Keratinocyte (primary cell): ENCODE measurements around the gene RNASE13. TPM values are rescaled to one million over a fixed set of nuclear protein-coding genes. Genes with fewer than 3 reads are reported as not detected.

Source experiments
- DNase-seq: peaks from one replicate; pipeline ENCODE4 v3.0.0-alpha.2; 2011; ENCODE audit warnings: low read depth, missing footprints, low spot score
- FAIRE-seq: peaks from 2 replicates; lab custom pipeline; 2011; peaks lifted over from hg19 to GRCh38; lab: Jason Lieb, UNC
- H2AFZ ChIP-seq: 2 replicates; pipeline ENCODE4 v1.6.0; 2012; ENCODE audit warnings: low read length, control low read depth, inconsistent platforms; ENCODE audit not compliant: control insufficient read depth
- H3K27ac ChIP-seq: 2 replicates; pipeline ENCODE4 v1.5.1; 2011; ENCODE audit warnings: low read length; ENCODE audit not compliant: control insufficient read depth, insufficient read depth
- H3K27me3 ChIP-seq: 3 replicates; pipeline ENCODE4 v1.6.0; 2011; ENCODE audit warnings: low read length; ENCODE audit not compliant: control insufficient read depth, insufficient read depth; ENCODE audit errors: extremely low read depth
- H3K36me3 ChIP-seq, 2 experiments: 2 replicates in 1 of 2; 3 replicates in 1 of 2; pipeline ENCODE4 v1.5.1; 2011; ENCODE audit warnings: low read length in 2 of 2, mild to moderate bottlenecking in 1 of 2; ENCODE audit not compliant: control insufficient read depth in 2 of 2, insufficient read depth in 2 of 2; ENCODE audit errors: extremely low read depth in 1 of 2
- H3K4me1 ChIP-seq: 3 replicates; pipeline ENCODE4 v1.5.1; 2011; ENCODE audit warnings: low read length; ENCODE audit not compliant: control insufficient read depth, insufficient read depth; ENCODE audit errors: extremely low read depth
- H3K4me2 ChIP-seq: 3 replicates; pipeline ENCODE4 v1.6.0; 2011; ENCODE audit warnings: low read depth, low read length; ENCODE audit not compliant: control insufficient read depth, insufficient read depth; ENCODE audit errors: extremely low read depth
- H3K4me3 ChIP-seq, 3 experiments: fragments of 200-600 bp in 1 of 3; sonication (generic) in 1 of 3; 2 replicates in 2 of 3; 3 replicates in 1 of 3; pipeline ENCODE4 v1.5.1; 2011 to 2016; ENCODE audit warnings: low read length in 3 of 3, mild to moderate bottlenecking in 3 of 3, control low read depth in 2 of 3, inconsistent platforms in 1 of 3, low read depth in 1 of 3, mixed read lengths in 1 of 3, mixed run types in 1 of 3, moderate library complexity in 1 of 3; ENCODE audit not compliant: control insufficient read depth in 2 of 3, insufficient read depth in 2 of 3; ENCODE audit errors: extremely low read depth in 1 of 3
- H3K79me2 ChIP-seq: 2 replicates; pipeline ENCODE4 v1.6.0; 2012; ENCODE audit warnings: low read length; ENCODE audit not compliant: control insufficient read depth, insufficient read depth
- H3K9ac ChIP-seq: 3 replicates; pipeline ENCODE4 v1.6.0; 2011; ENCODE audit warnings: low read length; ENCODE audit not compliant: control insufficient read depth, insufficient read depth; ENCODE audit errors: extremely low read depth
- H3K9me1 ChIP-seq: 3 replicates; pipeline ENCODE4 v1.6.0; 2011; ENCODE audit warnings: low read length; ENCODE audit not compliant: control insufficient read depth, insufficient read depth; ENCODE audit errors: extremely low read depth
- H3K9me3 ChIP-seq: 2 replicates; pipeline ENCODE4 v1.5.1; 2012; ENCODE audit warnings: low read depth, low read length; ENCODE audit not compliant: control insufficient read depth
- H4K20me1 ChIP-seq: 3 replicates; pipeline ENCODE4 v1.6.0; 2011; ENCODE audit warnings: low read length; ENCODE audit not compliant: control insufficient read depth, insufficient read depth; ENCODE audit errors: extremely low read depth
- EZH2 ChIP-seq: IDR thresholded peaks from one replicate; pipeline ENCODE4 v1.6.1; 2012; ENCODE audit warnings: inconsistent platforms, mild to moderate bottlenecking, low read length, moderate library complexity
- dilution Hi-C: fragments of 300-500 bp; cut with MboI; formaldehyde crosslinking; loops from one replicate; pipeline ENCODE4 v1.7.0; 2020; ENCODE audit warnings: low sequenced_read_pairs; ENCODE audit not compliant: extremely low pct_ligation_motif_present
- polyA plus RNA-seq, 5 experiments: library from polyadenylated mRNA; depleted of rRNA in 3 of 5; stranded (reverse) in 3 of 5; stranded (forward) in 1 of 5; unstranded in 1 of 5; fragments of >200 nt; gene quantifications; 1 replicate in 1 of 5; 2 replicates in 3 of 5; 3 replicates in 1 of 5; pipeline versions ENCODE4 v1.2.1 to v1.2.3, GENCODE V29; 2011 to 2012; ENCODE audit warnings: missing spikeins in 2 of 5, low read depth in 1 of 5, low replicate concordance in 1 of 5
- TF ChIP-seq, protein P1 (sequence below), 3 experiments: IDR thresholded peaks in 1 of 3; conservative IDR thresholded peaks in 1 of 3; optimal IDR thresholded peaks in 1 of 3; 2 replicates in 2 of 3; 3 replicates in 1 of 3; pipeline versions ENCODE3 to v1.5.1; 2011; ENCODE audit warnings: low read length in 3 of 3, mild to moderate bottlenecking in 3 of 3, moderate library complexity in 2 of 3, control low read depth in 1 of 3, inconsistent platforms in 1 of 3; ENCODE audit not compliant: insufficient read depth in 2 of 3; ENCODE audit errors: extremely low read depth in 1 of 3

The RNASE13 gene
- polyA plus RNA-seq, 1 donor (not counting 4 experiments of a cell fraction or from before 2014, with no cell fraction given): not detected

DNA sequence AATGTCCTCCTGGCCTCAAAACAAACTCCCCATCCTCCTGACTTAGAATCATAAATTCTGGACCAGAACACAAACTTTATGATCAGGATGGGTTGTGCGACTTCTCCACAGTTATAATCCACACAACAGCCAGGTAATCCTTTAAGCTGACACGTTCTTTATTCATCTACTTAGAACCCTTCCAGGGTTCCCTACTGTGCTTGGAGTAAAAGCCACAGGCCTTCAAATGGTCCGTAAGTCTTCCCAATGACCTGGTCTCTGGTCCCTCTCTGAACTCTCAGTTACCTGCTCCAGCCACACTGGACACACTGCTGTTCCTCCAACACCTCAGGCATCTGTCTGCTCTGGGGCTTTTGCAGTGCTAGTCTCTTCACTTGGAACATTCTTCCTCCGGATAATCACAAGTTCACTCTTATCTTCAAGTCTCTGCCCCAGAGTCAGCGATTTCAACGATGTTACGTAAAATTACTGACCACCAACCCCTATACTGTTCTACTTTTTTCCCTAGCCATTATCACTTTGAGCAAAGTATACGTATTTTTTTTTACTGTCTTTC lies 5.8 kb upstream of the RNASE13 start:
- Histone ChIP-seq H3K79me2 (peaks cover 12% of the 10 kb centered on the region), H2AFZ (peak overlapping the region; percentile 32), H3K36me3 (no peaks in the 10 kb centered on the region), H3K9me1 (no peaks in the 10 kb centered on the region), H3K27ac (no peak overlapping the region), H3K4me2 (peak overlapping the region; percentile 9), H3K27me3 (no peaks in the 10 kb centered on the region), H3K4me3 (no peak overlapping the region), H3K9me3 (no peaks in the 10 kb centered on the region), H3K4me1 (peaks cover 53% of the 10 kb centered on the region), H4K20me1 (no peaks in the 10 kb centered on the region), H3K9ac (no peak overlapping the region)
- DNase-seq: no peak
- no peak for TF ChIP-seq EZH2
- TF ChIP-seq, protein P1, sequence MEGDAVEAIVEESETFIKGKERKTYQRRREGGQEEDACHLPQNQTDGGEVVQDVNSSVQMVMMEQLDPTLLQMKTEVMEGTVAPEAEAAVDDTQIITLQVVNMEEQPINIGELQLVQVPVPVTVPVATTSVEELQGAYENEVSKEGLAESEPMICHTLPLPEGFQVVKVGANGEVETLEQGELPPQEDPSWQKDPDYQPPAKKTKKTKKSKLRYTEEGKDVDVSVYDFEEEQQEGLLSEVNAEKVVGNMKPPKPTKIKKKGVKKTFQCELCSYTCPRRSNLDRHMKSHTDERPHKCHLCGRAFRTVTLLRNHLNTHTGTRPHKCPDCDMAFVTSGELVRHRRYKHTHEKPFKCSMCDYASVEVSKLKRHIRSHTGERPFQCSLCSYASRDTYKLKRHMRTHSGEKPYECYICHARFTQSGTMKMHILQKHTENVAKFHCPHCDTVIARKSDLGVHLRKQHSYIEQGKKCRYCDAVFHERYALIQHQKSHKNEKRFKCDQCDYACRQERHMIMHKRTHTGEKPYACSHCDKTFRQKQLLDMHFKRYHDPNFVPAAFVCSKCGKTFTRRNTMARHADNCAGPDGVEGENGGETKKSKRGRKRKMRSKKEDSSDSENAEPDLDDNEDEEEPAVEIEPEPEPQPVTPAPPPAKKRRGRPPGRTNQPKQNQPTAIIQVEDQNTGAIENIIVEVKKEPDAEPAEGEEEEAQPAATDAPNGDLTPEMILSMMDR (optimal IDR thresholded peaks at IDR 0.05 in 1 of 3, IDR thresholded peaks at IDR 0.05 in 1 of 3, conservative IDR thresholded peaks at IDR 0.05 in 1 of 3; ENCODE audit: extremely low read depth in 1 of 3, insufficient read depth in 2 of 3, low read length in 3 of 3): no peak
- dilution Hi-C loops: no loop called here
- FAIRE-seq: peak; percentile 9

DNA sequence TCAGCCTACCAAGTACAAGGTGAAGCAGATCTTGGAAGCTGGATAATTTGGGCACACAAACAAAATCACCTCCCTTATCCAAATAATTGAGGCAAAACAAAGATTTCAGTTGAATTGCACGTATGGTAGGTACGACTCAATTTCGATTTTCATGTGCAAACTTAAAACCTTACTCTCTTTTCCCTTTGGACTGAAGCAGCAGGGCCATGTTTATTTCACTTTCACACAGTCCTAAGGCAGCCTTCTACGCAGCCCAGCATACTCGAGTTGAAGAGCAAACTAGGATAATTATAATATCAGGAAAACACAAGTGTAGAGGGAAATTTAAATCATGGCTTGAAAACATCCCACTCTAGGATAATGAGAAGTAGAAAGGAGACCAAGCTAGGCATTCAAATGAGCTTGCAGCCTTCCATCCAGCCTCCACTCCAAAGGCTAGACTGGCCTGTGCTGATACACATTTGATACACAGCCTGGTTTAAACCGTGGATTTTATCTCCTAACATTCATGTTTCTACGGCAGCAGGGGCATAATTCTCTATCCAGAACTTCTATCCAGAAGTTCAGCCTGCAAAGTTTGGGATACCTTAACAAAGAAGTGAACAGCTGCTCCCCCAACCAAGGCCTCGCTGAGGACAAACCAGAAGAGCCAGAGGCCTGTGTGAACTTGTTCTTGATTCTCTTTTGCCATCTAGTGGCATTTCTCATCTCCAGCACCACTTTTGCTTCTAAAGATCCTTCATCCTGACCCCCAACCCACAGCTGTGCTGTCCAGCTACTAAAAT lies 5.2 kb upstream of the RNASE13 start:
- H3K27ac ChIP-seq: no peak overlapping the region
- dilution Hi-C loops: no loop called here
- FAIRE-seq: peak; percentile 73

More for the DNA sequence above, 5.2 kb upstream of the RNASE13 start:
- H3K36me3 ChIP-seq: no peaks in the 10 kb centered on the region
- TF ChIP-seq, protein P1 (optimal IDR thresholded peaks at IDR 0.05 in 1 of 3, IDR thresholded peaks at IDR 0.05 in 1 of 3, conservative IDR thresholded peaks at IDR 0.05 in 1 of 3; ENCODE audit: extremely low read depth in 1 of 3, insufficient read depth in 2 of 3, low read length in 3 of 3): peak; percentile 67 to 73 (median 72)
- no peak for TF ChIP-seq EZH2
- no peaks in the 10 kb centered on the region for H3K9me1 ChIP-seq
- H3K9ac ChIP-seq: no peak overlapping the region
- H2AFZ ChIP-seq: peak overlapping the region; percentile 11
- H3K4me2 ChIP-seq: peak overlapping the region; percentile 9
- peaks cover 12% of the 10 kb centered on the region for H3K79me2 ChIP-seq
- DNase-seq: no peak
- no peaks in the 10 kb centered on the region for H3K9me3 ChIP-seq
- H3K4me1 ChIP-seq: peaks cover 53% of the 10 kb centered on the region
- no peak overlapping the region for H3K4me3 ChIP-seq
- H3K27me3 ChIP-seq: no peaks in the 10 kb centered on the region
- H4K20me1 ChIP-seq: no peaks in the 10 kb centered on the region
